ENCODE measurements around the gene NGEF. TPM values are rescaled to one million over a fixed set of nuclear protein-coding genes. Genes with fewer than 3 reads are reported as not detected.

The NGEF gene
- total RNA-seq, 4 donors from 2014 or later = 14.4 to 25.0 (median 17.9) TPM

DNA sequence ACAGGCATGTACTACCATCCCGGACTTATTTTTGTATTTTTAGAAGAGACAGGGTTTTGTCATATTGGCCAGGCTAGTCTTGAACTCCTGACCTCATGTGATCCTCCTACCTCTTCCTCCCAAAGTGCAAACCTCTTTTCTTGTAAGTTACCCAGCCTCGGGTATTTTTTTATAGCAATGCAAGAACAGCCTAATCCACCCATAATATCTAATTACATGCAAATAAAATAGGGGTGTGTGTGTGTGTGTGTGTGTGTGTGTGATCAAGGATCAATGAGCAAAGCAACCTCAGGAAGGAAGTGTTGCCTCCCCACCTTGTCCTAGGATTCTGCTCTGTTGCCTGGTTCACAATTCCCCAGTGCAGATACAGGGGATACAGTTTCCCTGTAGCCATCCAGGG, 45.6 kb downstream of the NGEF start:
- TF ChIP-seq EP300 (IDR thresholded peaks at IDR 0.05) (no peak), POLR2A (IDR thresholded peaks at IDR 0.05) (no peak), POLR2AphosphoS5 (IDR thresholded peaks at IDR 0.05) (no peak)
- TF ChIP-seq, protein P1, sequence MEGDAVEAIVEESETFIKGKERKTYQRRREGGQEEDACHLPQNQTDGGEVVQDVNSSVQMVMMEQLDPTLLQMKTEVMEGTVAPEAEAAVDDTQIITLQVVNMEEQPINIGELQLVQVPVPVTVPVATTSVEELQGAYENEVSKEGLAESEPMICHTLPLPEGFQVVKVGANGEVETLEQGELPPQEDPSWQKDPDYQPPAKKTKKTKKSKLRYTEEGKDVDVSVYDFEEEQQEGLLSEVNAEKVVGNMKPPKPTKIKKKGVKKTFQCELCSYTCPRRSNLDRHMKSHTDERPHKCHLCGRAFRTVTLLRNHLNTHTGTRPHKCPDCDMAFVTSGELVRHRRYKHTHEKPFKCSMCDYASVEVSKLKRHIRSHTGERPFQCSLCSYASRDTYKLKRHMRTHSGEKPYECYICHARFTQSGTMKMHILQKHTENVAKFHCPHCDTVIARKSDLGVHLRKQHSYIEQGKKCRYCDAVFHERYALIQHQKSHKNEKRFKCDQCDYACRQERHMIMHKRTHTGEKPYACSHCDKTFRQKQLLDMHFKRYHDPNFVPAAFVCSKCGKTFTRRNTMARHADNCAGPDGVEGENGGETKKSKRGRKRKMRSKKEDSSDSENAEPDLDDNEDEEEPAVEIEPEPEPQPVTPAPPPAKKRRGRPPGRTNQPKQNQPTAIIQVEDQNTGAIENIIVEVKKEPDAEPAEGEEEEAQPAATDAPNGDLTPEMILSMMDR (IDR thresholded peaks at IDR 0.05) = no peak
- no peaks in the 10 kb centered on the region for H3K36me3 ChIP-seq
- H3K27ac ChIP-seq = no peak overlapping the region
- WGBS = 70% methylated on average over 2 of the region's 2 CpGs
- peaks cover 2% of the 10 kb centered on the region for H3K27me3 ChIP-seq
- no peaks in the 10 kb centered on the region for H3K9me3 ChIP-seq
- no peaks in the 10 kb centered on the region for H3K4me1 ChIP-seq
- H3K4me3 ChIP-seq = no peak overlapping the region
- no peak for DNase-seq (ENCODE audit: low spot score in 2 of 2)

DNA sequence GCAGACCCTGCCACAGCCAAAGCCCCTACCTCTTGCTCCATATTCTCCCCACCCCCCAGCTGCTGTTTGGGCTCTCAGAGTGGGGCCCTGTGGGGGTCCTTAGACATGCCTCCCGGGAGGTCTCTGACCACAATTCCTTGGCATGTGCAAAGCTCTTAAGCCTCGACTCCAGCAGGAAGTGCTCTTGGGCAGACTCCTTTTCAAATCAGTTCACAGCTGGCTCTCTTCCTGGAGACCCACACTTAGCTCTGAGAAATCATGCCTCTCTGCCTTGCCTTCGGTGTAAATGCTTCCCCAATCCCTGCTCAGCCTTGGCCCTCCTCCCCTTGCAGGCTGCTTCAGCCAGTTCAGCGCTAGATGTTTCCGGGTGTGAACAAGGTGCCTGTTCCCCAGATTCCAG, 46.9 kb downstream of the NGEF start:
- DNase-seq (ENCODE audit: low spot score in 2 of 2) = no peak
- no peaks in the 10 kb centered on the region for H3K4me1 ChIP-seq
- no peaks in the 10 kb centered on the region for H3K9me3 ChIP-seq
- H3K27me3 ChIP-seq = peaks cover 2% of the 10 kb centered on the region
- no peaks in the 10 kb centered on the region for H3K36me3 ChIP-seq
- H3K4me3 ChIP-seq = no peak overlapping the region
- no peak overlapping the region for H3K27ac ChIP-seq
- WGBS = 53% methylated on average over 5 of the region's 5 CpGs
- TF ChIP-seq POLR2A (IDR thresholded peaks at IDR 0.05) = no peak
- no peak for TF ChIP-seq EP300 (IDR thresholded peaks at IDR 0.05)
- TF ChIP-seq, protein P1 (IDR thresholded peaks at IDR 0.05) = no peak
- no peak for TF ChIP-seq POLR2AphosphoS5 (IDR thresholded peaks at IDR 0.05)

DNA sequence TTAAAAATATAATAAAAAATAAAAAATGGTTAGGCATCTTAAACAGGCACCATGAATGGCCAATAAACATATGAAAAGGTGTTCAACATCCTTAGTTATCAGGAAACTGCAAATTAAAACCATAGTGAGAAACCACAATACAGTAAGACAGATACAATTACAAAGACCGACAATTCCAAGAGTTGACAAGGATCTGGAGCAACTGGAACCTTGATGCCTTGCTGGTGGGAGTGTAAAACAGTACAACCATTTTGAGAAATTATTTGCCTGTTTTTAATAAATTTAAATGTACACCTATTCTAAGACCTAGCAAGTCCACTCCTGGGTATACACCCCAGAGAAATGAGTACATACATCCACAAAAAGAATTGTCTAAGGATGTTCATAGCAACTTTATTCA, 49.1 kb downstream of the NGEF start:
- no peaks in the 10 kb centered on the region for H3K27me3 ChIP-seq
- WGBS = 100% methylated on average over 1 of the region's 1 CpG
- H3K9me3 ChIP-seq = no peaks in the 10 kb centered on the region
- no peak for DNase-seq (ENCODE audit: low spot score in 2 of 2)
- H3K27ac ChIP-seq = no peak overlapping the region
- H3K4me1 ChIP-seq = no peaks in the 10 kb centered on the region
- no peak for TF ChIP-seq POLR2AphosphoS5 (IDR thresholded peaks at IDR 0.05)
- H3K36me3 ChIP-seq = no peaks in the 10 kb centered on the region
- no peak overlapping the region for H3K4me3 ChIP-seq

DNA sequence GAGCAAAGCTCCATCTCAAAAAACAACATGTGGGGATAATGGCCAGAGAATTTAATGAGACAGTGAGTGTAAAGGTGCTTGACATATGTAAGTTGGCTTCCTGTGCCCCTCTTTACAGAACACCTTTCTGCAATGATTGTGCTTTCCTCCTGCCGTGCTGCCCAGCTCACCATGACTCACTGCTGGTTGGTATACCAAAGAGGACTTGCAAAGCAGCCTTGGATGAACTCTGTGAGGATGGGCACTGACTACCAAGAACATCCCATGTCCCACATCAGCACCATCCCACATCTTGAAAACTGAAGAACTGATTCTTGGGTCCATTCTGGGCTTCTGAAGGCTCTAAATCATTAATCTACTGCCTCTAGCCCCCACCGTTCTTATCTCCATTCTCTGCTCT, 52.2 kb downstream of the NGEF start:
- DNase-seq (ENCODE audit: low spot score in 2 of 2) = no peak
- Histone ChIP-seq H3K27ac (no peak overlapping the region), H3K9me3 (no peaks in the 10 kb centered on the region), H3K27me3 (no peaks in the 10 kb centered on the region), H3K4me1 (no peaks in the 10 kb centered on the region), H3K36me3 (no peaks in the 10 kb centered on the region), H3K4me3 (no peak overlapping the region)
- 38% methylated on average over 2 of the region's 2 CpGs for WGBS
- TF ChIP-seq, protein P1 (IDR thresholded peaks at IDR 0.05) = no peak
- TF ChIP-seq EP300 (IDR thresholded peaks at IDR 0.05) (no peak), POLR2A (IDR thresholded peaks at IDR 0.05) (no peak), POLR2AphosphoS5 (IDR thresholded peaks at IDR 0.05) (no peak)

DNA sequence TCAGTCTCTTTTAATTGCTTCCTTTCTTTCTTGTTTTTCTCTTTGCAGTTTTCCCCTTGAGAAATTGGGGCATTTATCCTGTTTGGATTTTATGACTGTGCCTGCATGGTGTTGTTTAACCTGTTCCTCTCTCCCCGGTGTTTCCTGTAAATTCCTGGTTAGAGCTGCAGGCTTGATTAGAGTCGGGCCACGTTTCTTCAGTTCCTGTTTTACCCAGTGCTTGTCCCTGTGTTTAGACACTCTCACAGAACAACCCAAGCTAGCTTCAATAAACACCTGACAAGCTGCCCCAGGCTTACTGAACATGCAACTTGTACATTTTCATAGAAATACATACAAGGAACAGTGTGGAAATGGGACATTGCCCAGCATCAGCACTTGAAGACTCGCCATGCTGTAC, 53.9 kb downstream of the NGEF start:
- WGBS = 88% methylated on average over 4 of the region's 4 CpGs
- H3K4me1 ChIP-seq = no peaks in the 10 kb centered on the region
- H3K36me3 ChIP-seq = no peaks in the 10 kb centered on the region
- H3K27me3 ChIP-seq = no peaks in the 10 kb centered on the region
- no peak for DNase-seq (ENCODE audit: low spot score in 2 of 2)
- TF ChIP-seq, protein P1 (IDR thresholded peaks at IDR 0.05) = no peak
- TF ChIP-seq POLR2AphosphoS5 (IDR thresholded peaks at IDR 0.05) = no peak
- no peaks in the 10 kb centered on the region for H3K9me3 ChIP-seq
- H3K4me3 ChIP-seq = no peak overlapping the region
- H3K27ac ChIP-seq = no peak overlapping the region

DNA sequence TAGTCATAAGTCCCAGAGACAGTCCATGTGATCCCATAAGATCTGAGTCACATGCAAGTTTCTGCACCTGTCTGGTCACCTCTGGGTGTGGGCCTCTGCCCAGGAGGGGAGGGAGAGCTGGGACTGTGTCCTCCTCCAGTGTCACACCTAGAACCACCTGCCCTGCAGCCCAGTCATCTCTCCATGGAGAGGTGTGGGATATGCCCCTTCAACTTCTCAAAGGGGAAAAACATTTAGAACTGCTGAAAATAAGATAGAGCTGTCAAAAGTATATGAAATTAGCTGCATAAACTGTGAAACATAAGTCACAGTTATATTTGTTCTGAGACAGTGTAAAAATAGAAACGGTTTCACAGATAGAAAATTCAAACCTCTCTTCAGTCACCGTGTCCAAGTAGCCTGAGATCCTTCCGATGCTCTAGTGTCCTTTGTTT, 55.4 kb downstream of the NGEF start:
- WGBS = 82% methylated on average over 3 of the region's 3 CpGs
- DNase-seq (ENCODE audit: low spot score in 2 of 2) = no peak
- TF ChIP-seq POLR2AphosphoS5 (IDR thresholded peaks at IDR 0.05) (no peak), EP300 (IDR thresholded peaks at IDR 0.05) (no peak), POLR2A (IDR thresholded peaks at IDR 0.05) (no peak)
- TF ChIP-seq, protein P1 (IDR thresholded peaks at IDR 0.05) = no peak
- Histone ChIP-seq H3K4me3 (no peak overlapping the region), H3K27me3 (peaks cover 2% of the 10 kb centered on the region), H3K9me3 (no peaks in the 10 kb centered on the region), H3K27ac (no peak overlapping the region), H3K36me3 (no peaks in the 10 kb centered on the region), H3K4me1 (no peaks in the 10 kb centered on the region)

Data from suprapubic skin (tissue), 4 donors.